T1000 (cell line): ENCODE data around the gene PRMT7.

Experiments
- DNase-seq: peaks from one replicate; lab custom pipeline; 2025; ENCODE audit warnings: mixed read lengths; lab: John Stamatoyannopoulos, UW

Gene PRMT7

DNA sequence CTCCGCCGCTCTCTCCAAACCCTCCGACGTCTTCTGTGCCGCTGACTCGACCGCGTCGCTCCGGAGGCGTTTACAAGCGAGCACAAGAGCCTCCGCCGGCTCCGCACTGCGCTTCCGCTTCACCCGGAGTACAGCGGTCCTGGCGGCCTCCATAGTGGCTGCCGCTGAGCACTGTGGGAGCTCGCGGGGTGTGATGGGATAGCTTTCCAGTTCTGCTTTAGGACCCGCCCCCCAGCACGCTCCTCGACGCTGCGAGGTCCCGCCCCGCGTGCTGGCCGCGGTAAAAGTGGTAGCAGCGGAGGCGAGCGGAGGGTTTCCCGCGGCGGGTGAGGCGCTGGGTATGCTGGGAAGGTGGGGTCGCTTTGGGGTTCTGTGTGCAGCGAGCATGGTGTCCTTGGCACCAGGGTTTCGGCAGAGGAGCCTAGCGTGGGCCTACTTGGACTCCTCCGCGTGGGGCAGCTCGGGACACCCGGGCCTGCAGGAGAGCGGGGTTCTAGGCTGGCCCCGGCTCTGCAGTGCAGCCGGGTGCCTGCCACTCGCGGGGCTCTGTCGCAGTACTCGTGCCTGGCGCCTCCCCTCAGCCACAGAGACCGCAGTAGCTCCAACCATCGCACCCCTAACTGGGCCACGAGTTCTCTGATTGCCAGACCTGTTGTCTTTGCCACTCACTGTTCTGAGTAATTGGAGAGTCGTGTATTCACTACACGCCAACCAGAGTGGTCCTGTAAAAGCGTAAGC, at the start of gene PRMT7, which contains the start of gene SLC7A6OS:
Gene PRMT7 (plus strand): TSS at position 246 of the 738 bp plus-strand sequence. CDS start 4,961 bp downstream, outside the sequence.
Gene SLC7A6OS (minus strand): TSS at position 173 of the 738 bp plus-strand sequence. CDS start 20 bp downstream, at position 153.
- DNase-seq = peak; percentile 69

DNA sequence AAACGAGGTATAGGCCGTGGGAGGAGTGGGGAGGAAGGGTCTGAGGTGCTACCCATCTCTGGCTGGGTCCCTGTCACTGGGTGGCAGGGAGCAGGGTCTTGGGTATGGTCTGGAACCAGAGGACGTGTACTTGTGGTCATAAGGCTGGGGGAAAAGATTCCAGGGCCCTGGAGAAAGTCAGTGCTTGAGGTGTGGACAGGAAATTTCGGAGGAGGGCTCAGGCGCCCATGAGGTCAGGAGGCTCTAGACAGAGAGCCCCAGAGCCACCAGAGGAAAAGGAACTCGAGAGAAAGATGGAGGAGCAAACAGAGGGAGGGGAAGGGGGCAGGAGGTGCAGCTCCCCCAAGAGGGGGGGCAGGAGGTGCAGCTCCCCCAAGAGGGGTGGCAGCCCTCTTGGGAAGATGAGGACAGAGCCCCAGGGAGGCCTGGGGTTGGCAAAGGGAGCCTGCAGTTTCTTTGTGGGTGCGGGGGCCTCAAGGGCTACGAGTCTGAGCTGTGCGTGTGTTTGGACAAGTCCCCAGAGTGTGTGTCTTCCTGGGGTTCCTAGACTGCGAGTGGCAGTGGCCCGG, 47.2 kb upstream of the PRMT7 start:
- DNase-seq = no peak

- peak; percentile 58 for DNase-seq
Observed at GRCh38 chr16:68264128-68265077, 46.4 kb upstream of the PRMT7 start, which contains the start of gene SLC7A6. Gene SLC7A6, plus strand, starts transcription at chr16:68264526. Its CDS starts 10,201 bp downstream, at chr16:68274727.

DNA sequence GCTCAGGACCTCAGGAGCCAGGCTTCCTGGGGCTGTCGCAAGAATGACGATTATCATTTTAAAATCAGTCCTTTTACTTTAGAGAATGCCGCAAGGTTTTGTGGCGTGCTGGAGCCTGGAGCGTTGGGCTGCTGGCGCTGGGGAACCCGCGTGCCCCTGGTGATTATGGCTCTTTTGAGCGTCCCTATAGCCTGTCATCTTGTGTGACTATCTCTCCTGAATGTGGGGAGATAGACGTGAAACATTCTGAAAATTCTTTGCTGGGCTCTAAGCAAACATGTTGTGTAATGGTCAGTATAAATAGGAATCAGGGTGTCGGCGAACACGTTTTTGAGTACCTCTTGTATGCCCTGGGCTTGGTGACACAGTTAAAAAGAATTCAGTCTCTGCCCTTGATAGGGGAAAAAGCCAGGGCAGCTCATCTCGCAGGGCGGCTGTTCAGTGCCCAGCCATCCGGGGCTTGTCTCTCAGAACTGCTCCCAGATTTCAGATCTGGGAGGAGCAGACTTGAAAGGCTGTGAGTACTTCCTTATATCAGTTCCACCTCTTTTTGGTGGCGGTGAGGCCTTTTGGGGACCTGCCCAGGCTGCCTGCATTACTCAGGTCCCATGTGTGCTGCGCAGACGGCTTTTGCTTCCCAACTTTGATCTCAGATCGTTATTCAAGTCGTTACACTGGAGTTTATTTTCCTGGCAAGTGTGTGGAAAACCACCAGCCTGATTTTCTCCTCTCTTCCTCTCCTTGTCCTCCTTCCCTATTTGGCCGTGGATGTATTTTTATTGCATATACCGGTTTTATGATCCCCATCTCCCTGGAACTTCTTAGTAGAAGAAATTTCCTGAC, 45.5 kb upstream of the PRMT7 start:
- peak; percentile 29 for DNase-seq

- DNase-seq = no peak
Observed at GRCh38 chr16:68267612-68268405, 43.0 kb upstream of the PRMT7 start.

GRCh38 chr16:68269793-68270192, 41.0 kb upstream of the PRMT7 start:
- DNase-seq = no peak

- no peak for DNase-seq
Observed at GRCh38 chr16:68270353-68270752, 40.5 kb upstream of the PRMT7 start.

- no peak for DNase-seq
Observed at GRCh38 chr16:68272507-68273209, 38.2 kb upstream of the PRMT7 start.

- no peak for DNase-seq
Observed at GRCh38 chr16:68273459-68273858, 37.4 kb upstream of the PRMT7 start.

DNA sequence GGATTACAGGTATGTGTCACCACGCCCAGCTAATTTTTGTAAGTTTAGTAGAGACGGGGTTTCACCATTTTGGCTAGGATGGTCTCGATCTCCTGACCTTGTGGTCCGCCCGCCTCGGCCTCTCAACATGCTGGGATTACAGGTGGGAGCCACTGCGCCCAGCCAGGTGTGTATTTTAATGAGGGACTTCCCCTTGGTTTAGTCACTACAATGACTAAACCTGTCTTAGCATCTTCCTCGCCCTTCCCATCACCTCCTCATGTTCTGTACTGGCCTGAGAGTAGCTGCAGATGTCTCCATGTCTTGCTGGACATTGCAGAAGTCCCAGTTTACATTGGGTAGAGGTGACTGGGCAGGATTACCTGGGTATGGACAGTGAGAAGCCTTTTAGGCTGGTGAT, 36.9 kb upstream of the PRMT7 start:
- no peak for DNase-seq

DNA sequence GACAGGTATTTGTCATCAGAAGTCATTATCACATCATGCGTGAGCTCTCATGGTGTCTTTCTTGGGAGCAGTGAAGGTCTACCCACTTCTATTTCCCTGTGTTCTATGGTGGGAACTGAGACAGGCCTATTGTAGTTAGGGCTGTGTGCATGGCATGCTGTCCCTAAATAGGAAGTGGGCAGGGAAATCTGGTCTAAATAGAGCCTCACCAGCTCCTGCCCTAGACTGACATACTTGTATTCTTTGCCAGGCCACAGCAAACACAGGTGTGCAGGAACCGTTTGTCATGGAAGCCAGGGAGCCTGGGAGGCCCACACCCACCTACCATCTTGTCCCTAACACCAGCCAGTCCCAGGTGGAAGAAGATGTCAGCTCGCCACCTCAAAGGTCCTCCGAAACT, 36.4 kb upstream of the PRMT7 start:
- no peak for DNase-seq

- no peak for DNase-seq
Observed at GRCh38 chr16:68275611-68276191, 35.1 kb upstream of the PRMT7 start.

DNA sequence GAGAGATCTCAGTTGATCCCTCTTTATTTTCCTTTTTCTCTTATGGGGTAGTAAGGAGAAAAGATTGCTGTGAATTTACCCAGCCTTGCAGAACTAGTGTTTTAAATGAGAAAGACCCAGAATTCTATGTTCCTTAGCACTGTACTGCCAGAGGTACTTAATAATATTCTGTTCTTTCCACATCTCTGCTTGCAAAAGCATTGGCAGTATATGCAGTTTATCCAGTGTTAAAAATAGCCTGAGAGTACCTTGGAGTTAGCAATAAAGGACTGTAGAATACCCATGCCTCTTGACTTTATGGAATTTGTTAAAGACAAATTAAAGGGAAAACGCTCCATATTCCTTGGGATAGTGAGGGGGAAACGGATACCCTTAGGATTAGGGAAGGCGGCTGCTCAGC, 34.6 kb upstream of the PRMT7 start:
- no peak for DNase-seq

DNA sequence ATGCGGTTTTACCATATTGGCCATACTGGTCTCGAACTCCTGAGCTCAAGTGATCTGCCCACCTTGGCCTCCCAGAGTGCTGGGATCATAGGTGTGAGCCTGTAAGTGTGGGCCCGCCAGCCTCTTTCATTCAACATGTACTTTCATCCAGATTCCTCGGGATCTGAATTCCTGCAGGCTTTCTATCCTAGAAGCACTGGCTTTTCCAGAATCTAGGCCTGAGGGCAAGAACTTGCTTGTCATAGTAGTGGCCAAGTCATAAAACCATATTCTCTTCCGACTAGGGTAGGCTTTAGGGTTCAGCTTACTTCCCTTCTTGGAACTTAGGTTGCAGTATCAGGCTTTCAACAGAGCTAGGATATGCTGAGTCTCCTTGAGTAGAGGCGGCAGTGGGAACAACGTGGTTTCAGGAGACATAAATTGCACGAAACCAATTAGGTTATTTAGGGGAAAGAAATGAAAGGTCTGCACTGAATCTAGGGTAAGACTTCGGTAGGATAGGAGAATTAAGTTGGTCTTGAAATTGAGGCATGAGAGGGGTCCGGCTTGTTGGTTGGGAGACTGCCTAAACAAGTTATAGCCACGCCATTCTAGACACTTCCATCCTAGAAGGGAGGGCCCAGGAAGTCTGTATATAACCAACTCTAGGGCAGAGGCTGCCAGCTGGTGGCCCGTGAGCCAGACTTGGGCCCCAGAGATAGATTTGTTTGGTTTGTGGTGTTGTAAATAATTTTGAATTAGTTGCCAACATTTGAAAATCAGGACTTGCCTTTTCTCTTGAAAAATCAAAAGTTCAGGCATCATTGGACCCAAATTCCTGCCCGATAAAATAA, 30.9 kb upstream of the PRMT7 start:
- DNase-seq = no peak

- no peak for DNase-seq
Observed at GRCh38 chr16:68281368-68282063, 29.3 kb upstream of the PRMT7 start.

DNA sequence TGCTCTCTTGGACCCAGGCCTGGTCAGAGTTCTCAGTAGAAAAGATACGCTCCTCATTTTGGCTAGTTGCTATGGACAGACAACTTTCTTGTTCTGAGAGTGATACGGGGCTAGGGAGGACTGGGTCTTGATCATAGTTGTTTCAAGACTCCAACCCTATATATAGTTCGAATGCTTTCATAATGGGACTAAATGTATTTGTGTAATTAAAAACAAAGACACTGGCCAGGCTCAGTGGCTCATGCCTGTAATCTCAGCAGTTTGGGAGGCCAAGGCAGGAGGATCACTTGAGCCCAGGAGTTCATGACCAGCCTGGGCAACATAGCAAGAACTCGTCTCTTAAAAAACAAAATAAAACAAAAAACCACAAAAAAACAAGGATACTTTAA, 28.8 kb upstream of the PRMT7 start:
- no peak for DNase-seq

- no peak for DNase-seq
Observed at GRCh38 chr16:68283346-68283745, 27.5 kb upstream of the PRMT7 start.
